HG02759 (cell line): ENCODE results near the gene SLC25A12.
"Not testable (repeated sequence)": the region's sequence is repeated elsewhere in the genome, so short reads cannot be mapped to it uniquely, and the experiment has no call there.

ENCODE experiments used
- ATAC-seq: cut with Tn5 transposase; IDR thresholded peaks from one replicate; pipeline ENCODE4 v1.9.1; 2021; ENCODE audit warnings: mild to moderate bottlenecking, moderate library complexity; ENCODE audit not compliant: unreplicated experiment

SLC25A12 gene

DNA sequence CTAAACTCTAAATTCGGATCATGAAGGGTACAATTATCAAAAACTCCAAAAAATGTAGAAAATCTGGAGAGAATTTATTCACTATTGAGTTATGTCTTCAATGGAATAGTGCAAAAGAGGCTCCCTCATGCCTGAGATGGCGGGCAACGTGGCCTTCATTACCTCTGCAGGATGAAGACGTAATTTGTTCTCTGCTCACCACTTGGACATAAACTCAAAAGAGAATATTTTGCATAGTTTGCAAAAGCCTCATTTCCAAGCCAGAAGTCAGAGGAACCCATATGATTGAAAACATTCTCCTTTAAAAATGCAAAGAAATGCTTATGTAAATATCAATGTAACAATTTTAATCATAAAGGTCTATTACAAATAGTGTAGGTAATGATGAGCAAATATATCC is 58.7 kb downstream of the SLC25A12 start:
- no peak for ATAC-seq

DNA sequence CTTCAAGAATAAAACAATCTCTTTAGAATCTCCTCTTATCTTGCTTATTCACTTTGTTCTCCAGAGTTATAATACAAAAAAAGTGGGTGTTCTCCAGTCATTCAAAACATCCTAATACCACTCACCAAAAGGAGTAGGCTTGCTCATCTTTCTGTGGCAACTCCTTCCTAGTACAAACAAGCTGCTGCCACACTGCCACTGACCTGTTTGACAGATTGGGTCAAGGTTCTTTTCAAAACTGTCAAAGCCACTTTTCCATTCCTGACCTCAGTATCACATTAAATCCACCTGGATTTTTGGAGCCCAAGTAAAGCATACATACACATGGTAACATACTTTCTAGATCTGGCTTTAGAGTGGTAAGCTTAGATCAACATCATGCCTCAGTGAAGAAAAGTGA is 59.8 kb downstream of the SLC25A12 start:
- ATAC-seq: no peak

DNA sequence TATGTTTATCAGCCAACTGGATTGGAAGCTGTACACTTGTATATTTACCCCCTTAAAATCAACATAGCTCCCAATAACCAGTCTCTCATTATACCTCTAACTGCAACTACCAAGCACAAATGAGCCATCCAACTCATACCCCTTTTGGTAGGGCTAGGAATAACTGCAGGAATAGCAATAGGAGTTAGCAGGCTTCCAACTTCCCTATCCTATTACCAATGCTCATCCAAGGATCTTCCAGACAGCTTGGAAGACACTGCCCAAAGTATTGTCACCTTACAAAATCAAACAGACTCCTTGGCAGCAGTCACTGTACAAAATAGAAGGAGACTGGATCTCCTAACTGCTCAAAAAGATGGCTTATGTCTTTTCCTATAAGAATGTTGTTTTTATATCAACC is 61.6 kb downstream of the SLC25A12 start:
- no peak for ATAC-seq

DNA sequence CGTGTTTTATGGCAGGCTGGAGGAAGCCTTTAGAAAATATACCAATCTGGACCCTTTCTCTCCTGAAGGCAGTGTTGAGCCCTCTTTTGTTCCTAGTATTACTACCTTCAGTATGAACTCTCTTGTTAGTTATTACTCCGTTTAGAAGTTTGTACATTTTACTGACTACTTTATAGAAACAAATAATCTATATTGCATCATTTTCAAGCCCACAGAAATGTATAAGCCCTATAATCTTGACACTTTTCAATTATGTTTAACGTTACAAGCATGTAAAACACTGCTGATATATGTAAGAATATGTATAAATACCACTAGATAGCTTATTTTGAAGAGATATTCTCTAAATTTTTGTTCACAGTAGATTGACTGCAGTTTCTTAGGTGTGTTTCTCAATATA is 64.0 kb downstream of the SLC25A12 start:
- no peak for ATAC-seq

DNA sequence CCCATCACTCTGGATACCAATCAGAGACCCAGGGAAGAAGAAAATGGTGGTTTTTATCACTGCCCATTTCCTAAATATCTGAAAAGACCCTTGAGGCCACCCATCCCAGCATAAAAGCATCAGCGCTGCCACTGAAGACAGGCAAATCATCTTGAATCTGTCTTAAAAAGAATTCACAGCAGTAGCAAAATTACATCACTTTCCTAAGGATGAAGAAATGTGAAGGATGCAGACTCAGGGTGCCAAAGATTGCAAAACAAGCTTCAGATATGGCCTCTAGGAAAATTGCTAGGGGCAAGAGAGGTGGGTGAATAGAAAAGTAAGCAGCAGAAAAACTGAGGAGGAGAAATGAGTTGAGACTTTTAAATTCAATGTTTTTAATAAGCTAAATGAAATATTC is 70.0 kb downstream of the SLC25A12 start:
- ATAC-seq: no peak

DNA sequence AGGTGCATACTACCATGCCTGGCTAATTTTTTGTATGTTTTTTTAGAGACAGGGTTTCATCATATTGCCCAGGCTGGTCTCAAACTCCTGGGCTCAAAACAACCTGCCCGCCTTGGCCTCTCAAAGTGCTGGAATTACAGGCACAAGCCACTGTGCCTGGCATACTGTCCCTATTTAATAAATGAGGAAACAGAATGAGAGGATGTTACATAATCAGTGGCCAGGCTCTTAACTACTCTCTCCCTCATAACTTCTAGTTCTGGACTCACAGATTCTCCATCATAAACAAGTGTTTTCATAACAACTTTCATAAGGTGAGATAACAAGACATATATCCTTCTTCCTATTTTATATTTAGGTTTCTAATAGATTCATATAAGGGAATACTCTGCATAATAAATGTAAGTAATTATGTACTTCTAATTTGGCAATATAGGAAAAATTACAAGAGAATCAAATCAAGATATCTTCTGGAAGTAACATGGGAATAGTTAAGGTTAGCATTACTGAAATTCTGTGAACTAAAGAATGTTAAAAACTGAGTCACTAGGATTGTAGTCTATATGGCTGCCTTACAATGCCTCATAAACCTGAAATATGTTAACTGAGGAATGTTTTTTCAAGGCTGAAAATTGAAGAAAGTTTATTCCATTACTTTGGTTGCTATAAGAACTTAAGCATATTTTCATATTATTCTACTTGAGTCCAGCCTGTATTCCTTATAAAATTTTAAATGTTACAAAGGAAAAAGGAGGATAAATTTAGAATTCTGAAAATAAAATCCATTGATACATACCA is 71.3 kb downstream of the SLC25A12 start:
- ATAC-seq: no peak

DNA sequence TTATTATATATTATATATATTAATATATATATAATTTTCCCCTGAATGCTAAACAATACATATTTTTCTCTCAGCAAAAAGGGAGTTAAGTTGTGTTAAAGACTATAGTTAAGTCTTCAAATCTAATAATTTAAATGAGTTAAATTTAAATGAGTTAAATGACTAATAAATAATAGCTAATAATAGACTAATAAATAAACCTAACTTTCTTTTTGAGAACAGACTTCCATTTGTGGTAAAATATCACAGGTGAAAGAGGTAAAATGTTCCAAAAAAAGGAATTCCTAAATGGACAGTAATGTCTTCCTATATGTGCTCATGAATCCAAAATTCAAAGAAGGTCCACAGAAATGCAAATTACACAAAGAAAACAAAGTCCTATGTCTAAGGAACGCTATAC is 74.6 kb downstream of the SLC25A12 start:
- no peak for ATAC-seq

DNA sequence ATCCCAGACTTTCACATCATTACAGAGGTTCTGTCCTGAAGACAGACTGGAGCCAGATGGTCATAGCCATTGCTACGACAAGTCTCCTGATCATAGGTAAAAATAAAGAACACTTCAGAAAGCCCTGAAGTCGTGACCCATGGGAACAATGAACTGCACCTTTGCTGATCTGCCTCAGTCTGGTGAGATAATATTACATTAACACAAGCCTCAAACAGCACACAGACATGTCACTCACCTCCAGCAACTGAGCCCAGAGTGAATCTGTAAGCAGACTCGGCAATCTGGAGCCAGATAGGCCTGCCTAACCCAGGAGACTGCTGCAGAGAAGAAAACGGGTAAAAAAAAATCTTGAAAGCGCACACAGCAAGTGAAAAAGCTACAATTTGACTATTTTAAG is 79.2 kb downstream of the SLC25A12 start:
- no peak for ATAC-seq

DNA sequence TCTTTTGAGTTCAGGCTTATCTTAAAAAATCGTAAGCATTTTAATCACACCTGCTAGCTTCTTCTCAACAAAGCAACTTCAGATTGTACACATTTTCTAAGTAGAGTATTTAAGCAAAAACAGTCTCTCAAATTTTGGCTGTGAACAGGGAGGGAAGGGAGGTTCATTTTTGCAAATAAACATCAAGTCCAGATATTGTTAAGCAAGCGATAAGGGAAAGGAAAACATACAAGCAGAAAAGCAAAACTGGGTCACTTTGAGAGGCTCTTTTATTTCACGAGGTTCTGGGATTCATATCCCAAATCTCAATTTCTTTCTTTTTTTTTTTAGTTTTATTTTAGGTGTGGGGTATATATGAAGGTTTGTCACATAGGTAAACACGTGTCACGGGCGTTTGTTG is 79.9 kb downstream of the SLC25A12 start:
- no peak for ATAC-seq

DNA sequence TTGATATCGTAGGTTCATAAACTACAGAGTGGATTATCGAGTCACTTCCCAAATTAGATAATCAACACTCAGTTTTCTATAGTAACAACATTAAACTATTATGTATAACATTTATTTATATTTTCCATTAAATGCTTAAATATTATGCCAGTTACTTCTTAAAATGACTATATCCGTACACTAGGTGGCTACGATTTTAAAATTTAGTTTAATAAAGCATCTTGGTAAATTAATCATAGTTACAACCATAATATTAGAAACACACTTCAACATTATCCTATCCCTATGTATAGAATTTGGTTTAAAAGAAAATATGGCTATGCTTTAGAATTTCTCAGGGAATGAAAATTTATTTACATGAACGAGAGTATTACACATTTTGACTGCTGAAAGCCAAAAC is 80.3 kb downstream of the SLC25A12 start:
- no peak for ATAC-seq

DNA sequence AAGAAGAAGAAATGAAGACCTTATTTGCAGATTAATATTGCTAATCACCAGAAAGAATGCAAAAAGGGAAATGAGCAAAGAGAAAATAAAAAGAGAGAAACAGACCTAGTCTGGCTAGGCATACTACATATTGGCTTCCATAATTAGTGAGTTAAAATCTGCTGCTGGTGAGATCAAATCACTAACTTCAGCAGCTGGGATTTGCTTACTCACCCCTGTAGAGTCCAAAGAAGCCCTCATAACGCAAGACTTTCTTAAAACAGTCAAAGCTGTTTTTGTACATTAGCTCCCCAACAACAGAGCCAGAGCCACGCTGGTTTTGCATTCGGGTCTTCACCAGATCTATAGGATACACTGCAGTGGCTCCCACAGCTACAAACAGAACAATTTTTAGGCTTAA is 80.9 kb downstream of the SLC25A12 start:
- no peak for ATAC-seq

DNA sequence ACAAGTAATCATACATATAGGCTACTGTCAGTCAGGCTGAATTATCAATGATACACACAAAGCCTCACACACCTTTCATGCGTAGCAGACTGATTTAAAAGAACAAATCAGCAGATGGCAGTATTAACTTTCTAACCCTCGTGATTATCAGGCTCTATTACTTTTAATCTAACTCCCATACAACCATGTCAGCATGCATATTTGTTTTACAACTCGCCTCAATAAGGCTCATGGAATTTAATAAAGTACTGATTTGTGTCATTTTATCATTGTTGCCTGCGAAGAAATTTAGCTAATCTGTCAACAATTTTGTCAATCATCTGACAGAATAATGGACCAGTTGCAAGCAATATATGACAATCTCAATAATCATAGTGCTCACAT is 82.8 kb downstream of the SLC25A12 start:
- no peak for ATAC-seq

DNA sequence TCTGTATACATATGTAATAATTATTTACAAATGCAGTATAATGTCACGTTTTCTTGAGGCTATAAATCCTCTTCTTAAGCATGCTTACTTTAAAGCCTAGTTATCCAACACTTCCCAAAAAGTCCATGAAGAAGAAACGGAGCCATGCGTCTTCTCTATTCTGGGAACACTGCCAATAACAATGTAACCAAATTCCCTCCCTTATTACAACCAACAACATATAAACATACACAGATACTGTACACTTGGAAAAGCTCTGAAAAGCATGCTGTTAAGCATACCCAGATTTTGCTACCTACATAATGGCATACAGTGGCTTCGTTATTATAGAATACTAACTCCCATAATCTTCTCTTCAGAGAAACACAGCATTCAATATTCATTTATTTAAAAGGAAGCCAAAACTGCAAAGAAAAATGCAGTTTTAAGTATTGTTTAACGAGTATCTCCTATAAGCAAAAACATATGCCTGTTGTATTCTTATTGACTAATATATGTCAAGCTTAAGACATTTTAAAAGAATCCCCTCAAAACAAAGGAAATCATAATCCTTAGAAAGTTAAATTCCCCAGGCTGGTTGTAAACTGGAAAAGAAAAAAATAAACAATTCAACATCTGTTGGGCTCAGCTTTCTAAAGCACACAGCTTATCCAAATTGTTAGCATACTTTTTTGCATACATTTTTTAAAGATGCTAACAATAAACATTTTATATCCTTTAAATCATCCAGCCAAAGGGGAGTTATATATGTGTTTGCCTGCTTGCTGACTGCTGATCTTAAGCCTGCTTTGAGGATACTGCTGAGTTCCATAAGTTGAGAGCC is 83.4 kb downstream of the SLC25A12 start:
- no peak for ATAC-seq

DNA sequence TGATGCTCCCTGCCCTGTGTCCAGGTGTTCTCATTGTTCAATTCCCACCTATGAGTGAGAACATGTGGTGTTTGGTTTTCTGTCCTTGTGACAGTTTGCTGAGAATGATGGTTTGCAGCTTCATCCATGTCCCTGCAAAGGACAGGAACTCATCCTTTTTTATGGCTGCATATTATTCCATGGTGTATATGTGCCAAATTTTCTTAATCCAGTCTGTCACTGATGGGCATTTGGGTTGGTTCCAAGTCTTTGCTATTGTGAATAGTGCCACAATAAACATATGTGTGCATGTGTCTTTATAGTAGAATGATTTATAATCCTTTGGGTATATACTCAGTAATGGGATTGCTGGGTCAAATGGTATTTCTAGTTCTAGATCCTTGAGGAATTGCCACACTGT is 85.2 kb downstream of the SLC25A12 start:
- ATAC-seq: not testable (repeated sequence)

DNA sequence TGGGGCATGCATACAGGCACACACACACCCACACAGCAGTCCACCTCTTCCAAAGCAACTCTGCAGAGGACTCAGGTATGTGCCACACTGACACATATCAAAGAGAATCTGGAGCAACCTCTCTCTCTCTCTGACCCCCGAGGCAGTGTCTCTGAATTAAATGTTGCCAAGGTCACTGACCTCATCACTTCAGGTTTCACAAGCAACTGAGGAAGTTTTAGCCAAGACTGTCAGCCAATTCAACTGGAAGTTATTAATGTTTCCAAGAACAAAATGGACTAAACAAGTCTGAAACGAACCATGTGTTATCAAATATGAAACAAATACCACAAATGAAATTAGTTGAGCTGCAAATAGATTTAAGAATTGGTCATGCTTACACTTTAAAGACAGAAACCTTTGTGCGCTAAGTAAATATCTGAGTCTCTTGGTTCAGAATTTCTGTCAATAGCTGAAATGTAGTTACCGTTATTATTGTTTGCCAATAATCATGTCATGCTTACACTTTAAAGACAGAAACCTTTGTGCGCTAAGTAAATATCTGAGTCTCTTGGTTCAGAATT is 86.1 kb downstream of the SLC25A12 start:
- no peak for ATAC-seq

DNA sequence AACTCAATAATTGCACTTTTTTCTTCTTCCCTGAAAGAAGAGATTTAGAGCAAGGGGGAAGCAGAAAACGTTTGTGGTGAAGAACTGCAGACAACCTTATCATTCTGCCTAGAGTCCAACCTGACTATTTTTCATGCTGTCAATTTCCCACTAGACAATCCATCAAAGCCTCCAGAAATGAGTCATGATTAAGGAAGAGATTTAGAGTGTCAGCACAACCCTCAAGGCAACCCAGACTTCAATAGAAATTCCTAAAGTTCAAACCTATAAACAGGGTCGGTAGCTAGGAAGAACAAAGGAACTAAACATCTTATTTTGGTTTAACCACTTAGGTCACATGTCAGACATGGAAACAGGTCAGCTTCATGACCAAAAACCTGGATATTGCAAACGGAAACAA is 86.9 kb downstream of the SLC25A12 start:
- no peak for ATAC-seq

DNA sequence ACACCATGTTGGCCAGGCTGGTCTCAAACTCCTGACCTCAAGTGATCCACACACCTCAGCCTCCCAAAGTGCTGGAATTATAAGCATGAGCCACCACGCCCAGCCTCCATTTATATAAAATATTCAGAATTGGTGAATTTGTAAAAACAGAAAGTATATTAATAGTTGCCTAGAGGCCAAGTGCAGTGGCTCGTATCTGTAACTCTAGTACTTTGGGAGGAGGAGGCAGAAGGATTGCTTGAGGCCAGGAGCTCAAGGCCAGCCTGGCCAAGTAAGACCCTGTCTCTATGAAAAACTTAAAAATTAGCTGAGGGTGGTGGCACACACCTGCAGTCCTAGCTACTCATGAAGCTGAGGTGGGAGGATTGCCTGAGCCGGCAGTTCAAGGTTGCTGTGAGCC is 89.6 kb downstream of the SLC25A12 start:
- no peak for ATAC-seq

DNA sequence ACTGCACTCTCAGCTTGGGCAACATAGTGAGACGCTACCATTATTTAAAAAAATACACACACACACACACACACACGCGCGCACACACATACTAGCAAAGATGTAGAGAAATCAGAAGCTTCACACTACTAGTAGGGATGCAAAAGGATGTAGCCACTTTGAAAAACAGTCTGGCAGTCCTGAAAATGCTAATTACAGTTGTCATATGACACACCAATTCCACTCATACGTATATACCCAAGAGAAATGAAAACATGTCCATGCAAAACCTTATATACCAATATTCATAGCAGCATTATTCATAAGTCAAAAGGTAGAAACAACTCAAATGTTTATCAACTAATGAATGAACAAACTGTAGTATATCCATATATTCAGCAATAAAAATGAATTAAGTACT is 90.3 kb downstream of the SLC25A12 start:
- ATAC-seq: no peak

DNA sequence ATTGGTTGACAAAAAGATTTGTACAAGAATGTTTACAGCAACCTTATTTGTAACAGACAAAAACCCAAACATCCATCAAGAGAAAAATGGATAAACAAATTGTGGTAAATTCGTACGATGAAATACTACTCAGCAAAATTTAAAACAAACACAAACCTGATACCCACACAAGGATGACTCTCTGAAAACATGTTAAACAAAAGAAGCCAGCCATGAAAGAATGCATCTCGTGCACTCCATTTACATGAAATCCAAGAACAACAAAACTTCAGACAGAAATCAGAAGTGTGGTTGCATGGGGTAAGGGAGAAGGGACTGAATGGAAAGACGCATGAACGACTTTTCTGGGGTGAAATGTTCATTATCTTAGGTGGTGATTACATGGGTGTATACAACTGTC is 93.4 kb downstream of the SLC25A12 start:
- ATAC-seq: no peak

DNA sequence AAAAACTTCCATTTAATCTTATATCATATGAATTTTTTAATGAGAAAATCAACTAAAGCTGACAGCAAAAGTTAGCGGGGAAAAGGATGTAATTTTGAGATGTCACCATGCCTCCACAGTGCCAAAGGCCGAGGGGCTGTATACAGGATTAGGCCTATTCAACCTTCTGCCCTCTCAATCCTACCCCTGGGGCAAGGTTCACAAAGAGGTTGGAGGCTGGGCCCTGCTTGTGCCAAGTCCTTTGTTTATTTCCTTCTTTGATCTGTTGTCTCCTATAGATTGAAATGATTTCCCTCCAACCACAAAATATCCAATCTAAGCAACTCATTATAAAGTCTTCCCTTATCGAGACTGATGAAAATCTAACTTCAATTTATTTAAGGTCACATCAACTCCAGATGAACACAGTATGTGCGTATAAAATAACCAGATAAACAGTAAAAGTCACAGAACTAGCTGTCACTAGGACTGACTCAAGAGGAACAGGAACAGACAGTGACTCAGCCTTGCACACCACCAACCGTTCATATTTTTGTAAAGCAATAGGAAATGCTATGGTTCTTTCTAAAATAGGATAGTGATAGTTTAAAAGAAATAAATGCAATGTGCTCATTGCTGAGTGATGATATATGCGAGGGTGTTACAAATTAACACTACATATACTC is 95.8 kb downstream of the SLC25A12 start:
- no peak for ATAC-seq

DNA sequence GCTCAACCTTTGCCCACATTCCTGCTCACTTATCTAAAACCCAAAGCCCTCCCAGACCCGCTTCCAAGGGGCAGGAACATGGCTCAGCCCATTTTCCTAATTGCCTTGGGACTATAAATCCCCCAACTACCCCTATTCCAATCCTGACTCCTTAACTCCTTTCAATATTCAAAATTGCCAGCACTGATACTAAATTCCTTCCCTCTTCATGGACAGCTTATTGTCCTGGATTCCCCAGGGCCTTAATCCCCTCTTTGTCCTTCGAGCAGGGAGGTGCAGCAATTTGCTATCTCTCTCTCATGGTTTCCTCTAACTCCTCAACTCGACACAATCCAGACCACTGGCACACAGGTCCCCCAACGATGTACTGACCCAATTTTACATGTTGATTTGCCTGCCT is 99.1 kb downstream of the SLC25A12 start:
- ATAC-seq: no peak
